RPMI8226 (cell line): Measurements from ENCODE around the gene CTNNA1.

Experiments
- DNase-seq: peaks from one replicate; pipeline ENCODE4 v3.0.0-alpha.2; 2015

Gene CTNNA1

GRCh38 chr5:138869038-138869437 is 115.8 kb downstream of the CTNNA1 start:
- DNase-seq: no peak

GRCh38 chr5:138869763-138870500 is 116.7 kb downstream of the CTNNA1 start:
- DNase-seq: no peak

GRCh38 chr5:138870611-138871010 is 117.4 kb downstream of the CTNNA1 start:
- no peak for DNase-seq

- no peak for DNase-seq
These were observed 119.7 kb downstream of the CTNNA1 start for GRCh38 chr5:138872841-138873465.

GRCh38 chr5:138873466-138874221 is 120.4 kb downstream of the CTNNA1 start:
- DNase-seq: no peak

- DNase-seq: no peak
These were observed 121.0 kb downstream of the CTNNA1 start for GRCh38 chr5:138874241-138874640.

GRCh38 chr5:138874771-138875551 is 121.7 kb downstream of the CTNNA1 start, which contains the start of gene LRRTM2:
Gene LRRTM2 (minus strand): TSS chr5:138875335. CDS start chr5:138874911, 424 bp downstream.
- no peak for DNase-seq

- no peak for DNase-seq
These were observed 122.3 kb downstream of the CTNNA1 start for GRCh38 chr5:138875552-138875875.

GRCh38 chr5:138875946-138876345 is 122.7 kb downstream of the CTNNA1 start:
- DNase-seq: no peak

- DNase-seq: no peak
These were observed 123.6 kb downstream of the CTNNA1 start for GRCh38 chr5:138876811-138877210.

- DNase-seq: no peak
These were observed 125.4 kb downstream of the CTNNA1 start for GRCh38 chr5:138878437-138879235.

GRCh38 chr5:138883211-138883610 is 130.0 kb downstream of the CTNNA1 start:
- DNase-seq: no peak

- no peak for DNase-seq
These were observed 130.9 kb downstream of the CTNNA1 start for GRCh38 chr5:138884094-138884493.

- DNase-seq: no peak
These were observed 131.3 kb downstream of the CTNNA1 start for GRCh38 chr5:138884554-138884953.

GRCh38 chr5:138889994-138890393 is 136.8 kb downstream of the CTNNA1 start:
- no peak for DNase-seq

- no peak for DNase-seq
These were observed 137.4 kb downstream of the CTNNA1 start for GRCh38 chr5:138890644-138891043.

- DNase-seq: no peak
These were observed 142.7 kb downstream of the CTNNA1 start for GRCh38 chr5:138895918-138896317.

GRCh38 chr5:138898299-138898698 is 145.1 kb downstream of the CTNNA1 start:
- no peak for DNase-seq

GRCh38 chr5:138898742-138899141 is 145.5 kb downstream of the CTNNA1 start:
- DNase-seq: no peak

- DNase-seq: no peak
These were observed 147.2 kb downstream of the CTNNA1 start for GRCh38 chr5:138900281-138900965.

GRCh38 chr5:138901716-138902115 is 148.5 kb downstream of the CTNNA1 start:
- DNase-seq: no peak
